ENCODE data around the gene TREH.
"Not testable (repeated sequence)": the region's sequence is repeated elsewhere in the genome, so short reads cannot be mapped to it uniquely, and the experiment has no call there.

TREH gene

GRCh38 chr11:118715245-118715831, 35.9 kb upstream of the TREH start:
- H3K36me3 ChIP-seq (ENCODE audit: control insufficient read depth, insufficient read depth, low read length, severe bottlenecking): no peaks in the 10 kb centered on the region
- no peaks in the 10 kb centered on the region for H3K9me3 ChIP-seq (ENCODE audit: control insufficient read depth, low read length)
- peaks cover 10% of the 10 kb centered on the region for H3K4me1 ChIP-seq (ENCODE audit: control insufficient read depth, insufficient read depth, low read length)
- H3K27me3 ChIP-seq (replicated peaks; ENCODE audit: control insufficient read depth, insufficient read depth, low read length): no peaks in the 10 kb centered on the region
- peak; percentile 50 for DNase-seq (ENCODE audit: low read depth)
- H3K4me3 ChIP-seq (ENCODE audit: low read length): no peak overlapping the region
- H3K9ac ChIP-seq (ENCODE audit: low read length): peak overlapping the region; percentile 21

GRCh38 chr11:118714816-118715215, 35.4 kb upstream of the TREH start:
- no peaks in the 10 kb centered on the region for H3K27me3 ChIP-seq (replicated peaks; ENCODE audit: control insufficient read depth, insufficient read depth, low read length)
- no peaks in the 10 kb centered on the region for H3K9me3 ChIP-seq (ENCODE audit: control insufficient read depth, low read length)
- peaks cover 10% of the 10 kb centered on the region for H3K4me1 ChIP-seq (ENCODE audit: control insufficient read depth, insufficient read depth, low read length)
- no peak for DNase-seq (ENCODE audit: low read depth)
- no peaks in the 10 kb centered on the region for H3K36me3 ChIP-seq (ENCODE audit: control insufficient read depth, insufficient read depth, low read length, severe bottlenecking)
- H3K4me3 ChIP-seq (ENCODE audit: low read length): no peak overlapping the region
- H3K9ac ChIP-seq (ENCODE audit: low read length): peak overlapping the region; percentile 21

GRCh38 chr11:118714416-118714815, 35.0 kb upstream of the TREH start:
- H3K4me1 ChIP-seq (ENCODE audit: control insufficient read depth, insufficient read depth, low read length): peaks cover 10% of the 10 kb centered on the region
- H3K27me3 ChIP-seq (replicated peaks; ENCODE audit: control insufficient read depth, insufficient read depth, low read length); H3K9ac ChIP-seq (ENCODE audit: low read length); DNase-seq (ENCODE audit: low read depth); H3K36me3 ChIP-seq (ENCODE audit: control insufficient read depth, insufficient read depth, low read length, severe bottlenecking); H3K4me3 ChIP-seq (ENCODE audit: low read length); H3K9me3 ChIP-seq (ENCODE audit: control insufficient read depth, low read length): not testable (repeated sequence)

- no peaks in the 10 kb centered on the region for H3K4me1 ChIP-seq (ENCODE audit: control insufficient read depth, insufficient read depth, low read length)
- H3K4me3 ChIP-seq (ENCODE audit: low read length): no peak overlapping the region
- no peaks in the 10 kb centered on the region for H3K9me3 ChIP-seq (ENCODE audit: control insufficient read depth, low read length)
- peaks cover 24% of the 10 kb centered on the region for H3K27me3 ChIP-seq (replicated peaks; ENCODE audit: control insufficient read depth, insufficient read depth, low read length)
- no peak for DNase-seq (ENCODE audit: low read depth)
- no peak overlapping the region for H3K9ac ChIP-seq (ENCODE audit: low read length)
- H3K36me3 ChIP-seq (ENCODE audit: control insufficient read depth, insufficient read depth, low read length, severe bottlenecking): no peaks in the 10 kb centered on the region
Observed at GRCh38 chr11:118708296-118708695, 28.8 kb upstream of the TREH start.

GRCh38 chr11:118706546-118706825, 27.0 kb upstream of the TREH start:
- Histone ChIP-seq H3K27me3 (replicated peaks; ENCODE audit: control insufficient read depth, insufficient read depth, low read length) (peaks cover 24% of the 10 kb centered on the region), H3K9me3 (ENCODE audit: control insufficient read depth, low read length) (no peaks in the 10 kb centered on the region), H3K4me1 (ENCODE audit: control insufficient read depth, insufficient read depth, low read length) (no peaks in the 10 kb centered on the region), H3K9ac (ENCODE audit: low read length) (no peak overlapping the region), H3K4me3 (ENCODE audit: low read length) (no peak overlapping the region), H3K36me3 (ENCODE audit: control insufficient read depth, insufficient read depth, low read length, severe bottlenecking) (no peaks in the 10 kb centered on the region)
- DNase-seq (ENCODE audit: low read depth): no peak

GRCh38 chr11:118705791-118706545, 26.5 kb upstream of the TREH start:
- no peaks in the 10 kb centered on the region for H3K4me1 ChIP-seq (ENCODE audit: control insufficient read depth, insufficient read depth, low read length)
- no peaks in the 10 kb centered on the region for H3K36me3 ChIP-seq (ENCODE audit: control insufficient read depth, insufficient read depth, low read length, severe bottlenecking)
- DNase-seq (ENCODE audit: low read depth): peak; percentile 44
- no peak overlapping the region for H3K4me3 ChIP-seq (ENCODE audit: low read length)
- no peaks in the 10 kb centered on the region for H3K9me3 ChIP-seq (ENCODE audit: control insufficient read depth, low read length)
- peaks cover 24% of the 10 kb centered on the region for H3K27me3 ChIP-seq (replicated peaks; ENCODE audit: control insufficient read depth, insufficient read depth, low read length)
- no peak overlapping the region for H3K9ac ChIP-seq (ENCODE audit: low read length)

GRCh38 chr11:118705111-118705741, 25.8 kb upstream of the TREH start:
- Histone ChIP-seq H3K4me1 (ENCODE audit: control insufficient read depth, insufficient read depth, low read length) (no peaks in the 10 kb centered on the region), H3K4me3 (ENCODE audit: low read length) (no peak overlapping the region), H3K27me3 (replicated peaks; ENCODE audit: control insufficient read depth, insufficient read depth, low read length) (peaks cover 24% of the 10 kb centered on the region), H3K9ac (ENCODE audit: low read length) (no peak overlapping the region), H3K9me3 (ENCODE audit: control insufficient read depth, low read length) (peaks cover 3% of the 10 kb centered on the region), H3K36me3 (ENCODE audit: control insufficient read depth, insufficient read depth, low read length, severe bottlenecking) (no peaks in the 10 kb centered on the region)
- no peak for DNase-seq (ENCODE audit: low read depth)

- Histone ChIP-seq H3K27me3 (replicated peaks; ENCODE audit: control insufficient read depth, insufficient read depth, low read length) (peaks cover 24% of the 10 kb centered on the region), H3K9me3 (ENCODE audit: control insufficient read depth, low read length) (peaks cover 9% of the 10 kb centered on the region), H3K4me1 (ENCODE audit: control insufficient read depth, insufficient read depth, low read length) (no peaks in the 10 kb centered on the region), H3K9ac (ENCODE audit: low read length) (no peak overlapping the region), H3K4me3 (ENCODE audit: low read length) (no peak overlapping the region), H3K36me3 (ENCODE audit: control insufficient read depth, insufficient read depth, low read length, severe bottlenecking) (no peaks in the 10 kb centered on the region)
- DNase-seq (ENCODE audit: low read depth): no peak
Observed at GRCh38 chr11:118703563-118704106, 24.2 kb upstream of the TREH start.

- H3K4me3 ChIP-seq (ENCODE audit: low read length): no peak overlapping the region
- H3K4me1 ChIP-seq (ENCODE audit: control insufficient read depth, insufficient read depth, low read length): no peaks in the 10 kb centered on the region
- DNase-seq (ENCODE audit: low read depth): no peak
- H3K9ac ChIP-seq (ENCODE audit: low read length): no peak overlapping the region
- H3K9me3 ChIP-seq (ENCODE audit: control insufficient read depth, low read length): peaks cover 9% of the 10 kb centered on the region
- no peaks in the 10 kb centered on the region for H3K36me3 ChIP-seq (ENCODE audit: control insufficient read depth, insufficient read depth, low read length, severe bottlenecking)
- no peaks in the 10 kb centered on the region for H3K27me3 ChIP-seq (replicated peaks; ENCODE audit: control insufficient read depth, insufficient read depth, low read length)
Observed at GRCh38 chr11:118699506-118700220, 20.2 kb upstream of the TREH start.

- H3K9me3 ChIP-seq (ENCODE audit: control insufficient read depth, low read length): peaks cover 9% of the 10 kb centered on the region
- no peaks in the 10 kb centered on the region for H3K27me3 ChIP-seq (replicated peaks; ENCODE audit: control insufficient read depth, insufficient read depth, low read length)
- no peaks in the 10 kb centered on the region for H3K36me3 ChIP-seq (ENCODE audit: control insufficient read depth, insufficient read depth, low read length, severe bottlenecking)
- peaks cover 8% of the 10 kb centered on the region for H3K4me1 ChIP-seq (ENCODE audit: control insufficient read depth, insufficient read depth, low read length)
- H3K4me3 ChIP-seq (ENCODE audit: low read length): no peak overlapping the region
- no peak overlapping the region for H3K9ac ChIP-seq (ENCODE audit: low read length)
- DNase-seq (ENCODE audit: low read depth): no peak
Observed at GRCh38 chr11:118697346-118697745, 17.9 kb upstream of the TREH start.

- H3K9ac ChIP-seq (ENCODE audit: low read length): no peak overlapping the region
- no peak for DNase-seq (ENCODE audit: low read depth)
- peaks cover 14% of the 10 kb centered on the region for H3K4me1 ChIP-seq (ENCODE audit: control insufficient read depth, insufficient read depth, low read length)
- H3K36me3 ChIP-seq (ENCODE audit: control insufficient read depth, insufficient read depth, low read length, severe bottlenecking): no peaks in the 10 kb centered on the region
- no peak overlapping the region for H3K4me3 ChIP-seq (ENCODE audit: low read length)
- peaks cover 9% of the 10 kb centered on the region for H3K9me3 ChIP-seq (ENCODE audit: control insufficient read depth, low read length)
- no peaks in the 10 kb centered on the region for H3K27me3 ChIP-seq (replicated peaks; ENCODE audit: control insufficient read depth, insufficient read depth, low read length)
Observed at GRCh38 chr11:118696673-118697226, 17.3 kb upstream of the TREH start.
